Tibial nerve (tissue), 3 donors: Measurements from ENCODE around the gene UBIAD1.

Experiments used
- POLR2A ChIP-seq, 2 donors: fragments of 450-650 bp; IDR thresholded peaks; one replicate each; pipeline ENCODE4 v1.6.1; 2017; ENCODE audit warnings: antibody characterized with exemption in 2 of 2, mild to moderate bottlenecking in 2 of 2, moderate library complexity in 2 of 2
- TF ChIP-seq, protein P1 (sequence below), 5 experiments: fragments of 200-600 bp in 3 of 5; fragments of 450-650 bp in 2 of 5; sonication (generic) in 3 of 5; IDR thresholded peaks; one replicate each; pipeline ENCODE4 v1.5.1; 2016 to 2019; ENCODE audit warnings: antibody characterized with exemption in 5 of 5, mild to moderate bottlenecking in 3 of 5, moderate library complexity in 2 of 5

DNA sequence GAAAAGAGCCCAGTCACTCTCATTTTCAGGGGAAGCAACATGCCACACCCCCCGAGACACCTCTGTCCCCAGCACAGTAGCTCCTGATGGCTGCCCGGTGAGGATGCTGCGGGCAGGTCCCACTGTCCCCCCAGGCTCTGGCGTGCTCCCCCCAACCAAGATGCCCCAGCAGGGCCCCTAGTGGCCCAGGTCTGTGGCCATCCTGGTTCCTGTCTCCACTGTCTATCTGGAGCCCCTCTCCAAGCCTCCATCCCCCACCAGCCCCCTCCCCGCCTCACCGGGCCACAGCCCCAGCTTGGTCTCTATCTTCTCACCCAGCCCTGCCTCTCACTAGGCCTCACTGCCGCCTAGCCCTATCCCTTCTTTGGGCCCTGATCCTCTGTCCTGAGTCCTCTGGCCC lies 61.8 kb downstream of the UBIAD1 start:
- TF ChIP-seq, protein P1, sequence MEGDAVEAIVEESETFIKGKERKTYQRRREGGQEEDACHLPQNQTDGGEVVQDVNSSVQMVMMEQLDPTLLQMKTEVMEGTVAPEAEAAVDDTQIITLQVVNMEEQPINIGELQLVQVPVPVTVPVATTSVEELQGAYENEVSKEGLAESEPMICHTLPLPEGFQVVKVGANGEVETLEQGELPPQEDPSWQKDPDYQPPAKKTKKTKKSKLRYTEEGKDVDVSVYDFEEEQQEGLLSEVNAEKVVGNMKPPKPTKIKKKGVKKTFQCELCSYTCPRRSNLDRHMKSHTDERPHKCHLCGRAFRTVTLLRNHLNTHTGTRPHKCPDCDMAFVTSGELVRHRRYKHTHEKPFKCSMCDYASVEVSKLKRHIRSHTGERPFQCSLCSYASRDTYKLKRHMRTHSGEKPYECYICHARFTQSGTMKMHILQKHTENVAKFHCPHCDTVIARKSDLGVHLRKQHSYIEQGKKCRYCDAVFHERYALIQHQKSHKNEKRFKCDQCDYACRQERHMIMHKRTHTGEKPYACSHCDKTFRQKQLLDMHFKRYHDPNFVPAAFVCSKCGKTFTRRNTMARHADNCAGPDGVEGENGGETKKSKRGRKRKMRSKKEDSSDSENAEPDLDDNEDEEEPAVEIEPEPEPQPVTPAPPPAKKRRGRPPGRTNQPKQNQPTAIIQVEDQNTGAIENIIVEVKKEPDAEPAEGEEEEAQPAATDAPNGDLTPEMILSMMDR (IDR thresholded peaks at IDR 0.05), result no peak
- no peak for TF ChIP-seq POLR2A (IDR thresholded peaks at IDR 0.05)
